Activated CD4-positive, alpha-beta T cell treated with anti-CD3 and anti-CD28 coated beads for 24 hours (primary cell): Measurements from ENCODE around the gene ABCG2.
"Not testable (repeated sequence)": the region's sequence is repeated elsewhere in the genome, so short reads cannot be mapped to it uniquely, and the experiment has no call there.

Experiments
- DNase-seq, 2 donors: peaks; one replicate each; pipeline ENCODE4 v3.0.0-alpha.2; 2020; ENCODE audit warnings: low read depth in 2 of 2

The ABCG2 gene

GRCh38 chr4:88112856-88113255, 45.6 kb downstream of the ABCG2 start:
- DNase-seq = no peak

DNA sequence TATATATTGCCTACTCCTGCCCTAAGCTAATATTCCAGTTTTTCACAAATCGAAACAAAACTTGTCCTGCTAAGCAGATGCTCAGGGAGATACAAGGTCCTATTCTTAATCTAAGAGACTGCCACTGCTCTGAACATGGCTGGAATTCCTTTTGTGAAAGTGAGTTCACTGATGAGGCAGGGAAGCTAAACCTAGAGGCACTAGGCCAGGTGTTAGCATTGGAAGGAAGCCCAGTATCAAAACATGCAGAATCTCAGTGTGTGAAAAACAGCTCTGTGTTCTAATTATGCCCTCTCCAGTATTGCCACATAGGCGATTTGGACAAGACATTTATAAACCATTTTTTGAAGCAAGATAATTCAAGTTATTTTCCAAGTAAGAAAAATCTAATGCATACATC, 47.6 kb downstream of the ABCG2 start:
- no peak for DNase-seq

DNA sequence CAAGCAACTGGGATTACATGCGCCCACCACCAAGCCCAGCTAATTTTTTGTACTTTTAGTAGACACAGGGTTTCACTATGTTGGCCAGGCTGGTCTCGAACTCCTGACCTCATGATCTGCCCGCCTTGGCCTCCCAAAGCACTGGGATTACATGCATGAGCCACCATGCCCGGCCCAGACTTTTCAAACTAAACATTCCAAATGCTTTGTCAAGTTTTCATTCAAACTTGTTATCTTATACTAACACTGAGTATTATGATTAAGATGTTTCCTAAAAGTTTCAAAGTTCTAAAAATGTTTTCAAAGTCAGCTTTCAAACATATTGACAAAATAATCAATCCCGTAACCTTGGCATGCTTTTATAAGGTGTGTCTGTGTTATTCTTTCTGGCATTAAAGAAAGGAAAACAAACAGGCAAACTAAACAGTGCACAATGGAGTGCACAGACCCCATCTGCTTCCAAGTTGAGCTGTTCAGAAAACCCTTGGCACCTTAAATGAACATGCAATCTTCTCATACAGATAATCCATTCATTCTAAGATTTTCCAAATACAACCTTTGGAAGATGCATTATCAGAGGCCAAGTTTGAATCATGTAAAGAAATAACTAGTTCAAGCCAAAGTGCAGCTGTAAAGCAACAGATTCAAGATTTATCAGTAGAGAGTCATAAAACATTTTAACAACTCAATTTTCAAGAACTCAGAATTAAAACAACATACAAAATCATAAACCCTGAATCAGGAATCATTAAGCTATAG, 49.1 kb downstream of the ABCG2 start:
- no peak for DNase-seq

- no peak for DNase-seq
Measured at GRCh38 chr4:88108747-88109122, 49.7 kb downstream of the ABCG2 start.

DNA sequence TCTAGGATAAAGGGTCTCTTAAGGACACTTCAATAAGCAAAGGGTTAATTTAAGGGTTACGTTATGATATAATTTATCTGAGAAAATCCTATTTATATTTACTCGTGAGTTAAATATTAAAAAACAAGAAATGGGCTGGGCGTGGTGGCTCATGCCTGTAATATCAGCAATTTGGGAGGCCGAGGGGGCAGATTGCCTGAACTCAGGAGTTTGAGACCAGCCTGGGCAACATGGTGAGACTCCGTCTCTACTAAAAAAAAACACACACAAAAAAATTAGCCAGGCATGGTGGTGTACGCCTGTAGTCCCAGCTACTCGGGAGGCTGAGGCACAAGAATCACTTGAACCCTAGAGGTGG, 50.4 kb downstream of the ABCG2 start:
- DNase-seq = not testable (repeated sequence)

- DNase-seq = no peak
Measured at GRCh38 chr4:88107406-88108107, 50.9 kb downstream of the ABCG2 start.

DNA sequence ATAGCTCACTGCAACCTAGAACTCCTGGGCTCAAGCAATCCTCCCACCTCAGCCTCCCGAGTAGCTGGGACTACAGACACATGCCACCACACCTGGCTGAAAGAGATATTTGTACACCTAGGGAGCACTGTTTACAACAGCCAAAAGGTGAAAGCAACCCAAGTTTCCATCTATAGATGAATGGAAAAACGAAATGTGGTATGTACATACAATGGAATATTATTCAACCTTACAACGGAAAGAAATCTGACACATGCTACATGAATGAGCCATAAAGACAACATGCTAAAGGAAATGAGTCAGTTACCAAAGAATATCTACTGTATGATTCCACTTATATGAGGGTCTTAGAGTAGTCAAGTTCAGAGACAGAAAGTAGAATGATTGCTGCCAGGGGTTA, 52.2 kb downstream of the ABCG2 start:
- no peak for DNase-seq

DNA sequence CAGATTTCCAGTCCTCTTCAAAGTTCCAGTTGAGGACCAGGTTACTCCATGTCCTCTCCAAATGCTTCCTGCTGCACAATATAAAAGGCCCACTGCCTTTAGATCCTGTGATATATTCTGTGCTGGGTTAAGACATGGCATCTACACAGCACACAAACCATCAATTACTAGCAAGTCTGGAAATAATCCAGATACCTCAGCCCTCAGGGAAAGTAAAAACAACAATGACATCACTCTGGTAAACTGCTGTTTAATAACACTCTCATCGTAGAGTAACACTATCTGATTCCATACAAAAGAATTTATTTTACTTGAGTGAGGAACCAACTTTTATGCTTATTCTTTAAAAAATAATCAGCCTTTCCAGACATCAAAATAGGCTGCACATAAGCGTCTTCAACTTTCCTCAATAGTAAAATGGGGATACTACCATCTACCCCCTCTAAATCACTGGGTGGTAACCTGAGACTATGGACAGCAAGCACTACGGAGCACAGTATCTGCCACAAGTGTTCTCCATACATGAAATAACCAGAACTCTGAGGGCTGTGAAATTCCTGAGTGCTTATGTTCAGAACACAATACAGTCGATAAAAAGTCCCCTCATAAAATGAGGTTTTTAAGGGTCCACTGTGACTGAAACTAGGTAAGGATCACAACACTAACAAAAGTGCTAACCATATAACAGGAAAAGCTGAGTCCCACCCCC, 53.4 kb downstream of the ABCG2 start:
- no peak for DNase-seq

DNA sequence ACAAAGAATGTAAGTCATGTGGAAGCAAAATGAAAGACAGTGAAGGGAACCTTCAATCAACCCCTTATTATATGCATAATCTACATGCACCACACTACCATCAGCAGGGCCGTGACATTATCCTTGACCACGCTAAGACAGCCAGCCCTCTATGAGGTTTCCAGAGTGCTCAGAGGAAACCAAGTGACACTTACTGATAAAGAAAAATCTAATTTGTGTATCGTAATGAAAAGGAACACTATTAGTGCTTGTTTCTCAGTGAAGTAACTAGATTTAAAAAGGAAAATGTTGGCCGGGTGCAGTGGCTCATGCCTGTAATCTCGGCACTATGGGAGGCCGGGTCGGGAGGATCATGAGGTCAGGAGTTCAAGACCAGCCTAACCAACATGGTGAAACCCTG, 56.4 kb downstream of the ABCG2 start:
- no peak for DNase-seq

DNA sequence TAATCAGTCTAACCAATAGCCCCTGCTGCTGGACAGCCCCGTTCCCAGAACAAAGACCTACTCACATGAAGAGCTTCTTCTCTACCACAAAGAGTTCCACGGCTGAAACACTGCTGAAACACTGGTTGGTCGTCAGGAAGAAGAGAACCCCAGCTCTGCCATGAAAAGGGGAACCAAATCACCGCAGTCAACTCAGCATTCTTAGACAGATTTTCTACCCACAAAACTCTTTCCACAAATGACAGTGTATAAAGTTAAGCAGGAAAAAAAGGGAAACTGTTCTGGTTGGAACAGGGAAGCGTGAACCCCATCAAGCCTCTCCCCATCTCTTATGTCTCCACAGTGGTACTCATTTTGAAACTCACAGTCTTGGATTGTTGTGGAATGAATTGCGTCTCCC, 57.3 kb downstream of the ABCG2 start:
- no peak for DNase-seq

DNA sequence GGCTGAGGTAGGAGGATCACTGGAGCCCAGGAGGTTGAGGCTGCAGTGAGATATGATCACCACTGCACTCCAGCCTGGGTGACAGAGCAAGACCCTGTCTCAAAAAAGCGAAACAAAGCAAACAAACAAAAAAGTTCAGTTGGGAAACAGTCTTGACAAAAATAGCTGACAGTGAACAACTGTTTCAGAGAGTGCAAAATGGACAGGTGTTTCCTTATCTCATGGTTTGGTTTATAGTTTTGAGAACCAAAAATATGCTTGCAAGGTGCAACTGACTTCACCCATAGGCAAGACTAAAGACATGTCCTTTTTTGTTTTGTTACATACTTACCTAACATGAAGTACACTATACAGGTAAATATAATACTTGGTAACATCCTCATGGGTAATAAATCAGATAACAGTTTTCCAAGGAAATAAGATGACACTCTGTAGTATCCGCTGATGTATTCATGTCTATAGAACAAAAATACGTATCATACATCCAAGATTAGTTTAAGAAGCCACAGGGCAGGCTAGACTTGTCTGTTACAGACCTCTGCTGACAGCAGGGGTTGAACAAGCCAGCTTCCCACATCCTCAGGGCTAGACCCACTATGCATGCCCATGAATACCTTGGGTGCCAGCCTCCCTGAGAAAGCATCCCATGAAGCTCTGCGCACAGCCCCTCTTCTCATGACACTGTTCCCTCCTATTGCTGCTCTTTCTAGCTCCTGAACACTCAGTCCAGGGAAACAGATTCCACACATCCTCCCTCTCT, 59.3 kb downstream of the ABCG2 start:
- DNase-seq = no peak

GRCh38 chr4:88097781-88098180, 60.7 kb downstream of the ABCG2 start:
- no peak for DNase-seq

DNA sequence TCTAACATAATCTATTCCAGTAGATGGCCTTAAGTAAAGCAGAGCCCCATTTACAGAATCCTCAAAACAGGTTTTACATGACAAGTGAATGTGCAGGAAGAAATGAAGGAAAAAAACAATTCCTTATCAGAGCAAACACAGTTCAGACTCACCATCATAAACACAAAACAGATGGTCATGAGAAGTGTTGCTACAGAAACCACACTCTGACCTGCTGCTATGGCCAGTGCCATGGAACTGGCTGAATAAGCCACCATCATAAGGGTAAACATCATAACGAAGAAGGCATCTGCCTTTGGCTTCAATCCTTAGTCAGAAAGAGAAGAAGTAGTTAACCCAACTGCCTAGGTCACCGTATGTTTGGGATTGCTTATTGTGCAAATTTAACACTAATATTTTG, 61.1 kb downstream of the ABCG2 start:
- DNase-seq = no peak

DNA sequence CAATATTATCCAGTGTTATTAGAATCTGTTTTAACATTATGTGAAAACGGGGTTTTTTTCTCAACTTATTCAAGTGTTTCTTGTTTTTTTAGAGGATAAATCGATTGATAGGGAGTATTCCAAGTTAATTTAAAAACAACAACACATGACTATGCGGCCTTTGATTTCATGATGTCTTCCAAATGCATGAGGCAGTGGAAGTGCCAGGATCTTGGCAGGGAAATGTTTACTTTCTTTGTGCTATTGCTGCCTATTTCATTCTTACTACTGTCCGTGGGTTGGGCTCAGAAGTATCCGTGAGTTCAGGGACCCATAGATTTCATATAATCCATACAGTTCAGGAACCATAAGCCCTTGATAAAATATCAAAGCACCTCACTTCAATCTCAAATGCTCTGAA, 64.6 kb downstream of the ABCG2 start:
- no peak for DNase-seq

DNA sequence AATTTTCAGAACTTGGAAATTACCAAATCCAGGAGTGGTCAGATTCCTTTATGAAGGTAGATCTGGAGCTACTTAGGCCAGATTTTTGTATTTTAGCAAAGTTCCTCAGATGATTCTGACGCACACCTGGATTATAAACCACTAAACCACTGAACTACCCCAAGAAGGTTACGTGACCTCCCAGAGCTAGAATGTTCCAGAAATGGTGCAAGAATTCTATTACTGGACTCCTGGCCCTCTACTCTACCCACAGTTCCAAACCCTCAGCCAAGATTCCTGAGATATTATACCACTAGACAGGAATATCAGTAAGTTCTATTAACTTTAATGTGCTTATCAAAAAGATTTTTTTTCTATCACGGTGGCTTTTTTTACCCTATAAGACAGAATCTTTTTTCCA, 67.1 kb downstream of the ABCG2 start:
- DNase-seq = no peak

DNA sequence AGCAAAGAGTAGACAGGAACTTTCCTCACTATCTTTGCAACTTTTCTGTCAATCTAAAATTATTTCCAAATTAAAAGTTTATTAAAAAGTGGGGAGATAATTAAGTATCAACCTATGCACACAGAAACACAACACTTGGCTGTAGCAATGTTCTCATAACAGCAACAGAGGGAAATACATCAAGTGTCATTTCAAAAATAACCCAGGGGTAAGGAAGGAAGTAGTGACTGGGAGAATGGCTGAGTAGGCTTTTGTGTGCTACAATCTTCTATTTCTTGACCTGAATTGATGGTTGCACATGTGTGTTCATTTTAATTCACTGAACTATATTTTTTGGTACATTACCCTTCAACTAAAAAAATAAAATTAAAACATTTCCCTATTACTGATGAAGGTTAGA, 67.5 kb downstream of the ABCG2 start:
- no peak for DNase-seq

DNA sequence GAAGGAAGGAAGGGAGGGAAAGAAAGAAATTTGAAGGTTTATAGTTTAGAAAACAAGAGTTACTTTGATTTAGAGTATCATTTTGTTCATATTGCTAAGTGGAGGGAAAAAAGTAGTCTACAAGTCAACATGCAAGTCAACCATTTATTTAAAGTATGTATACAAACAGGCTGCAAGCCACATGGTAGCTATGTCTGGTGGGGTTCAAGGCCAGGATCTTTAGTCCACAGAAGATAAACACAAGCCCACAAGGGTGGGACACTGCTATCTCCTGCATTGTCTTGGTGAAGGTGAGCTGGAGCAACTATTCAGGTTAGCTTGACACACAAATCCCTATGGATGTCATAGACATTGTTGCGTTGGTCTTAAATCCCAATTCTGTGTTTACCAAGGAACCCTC, 71.4 kb downstream of the ABCG2 start:
- DNase-seq = no peak

- no peak for DNase-seq
Measured at GRCh38 chr4:88080626-88081025, 77.8 kb downstream of the ABCG2 start.

- DNase-seq = no peak
Measured at GRCh38 chr4:88078579-88078978, 79.9 kb downstream of the ABCG2 start.

GRCh38 chr4:88077911-88078524, 80.4 kb downstream of the ABCG2 start:
- DNase-seq = no peak

GRCh38 chr4:88075336-88075735, 83.1 kb downstream of the ABCG2 start:
- DNase-seq = no peak

DNA sequence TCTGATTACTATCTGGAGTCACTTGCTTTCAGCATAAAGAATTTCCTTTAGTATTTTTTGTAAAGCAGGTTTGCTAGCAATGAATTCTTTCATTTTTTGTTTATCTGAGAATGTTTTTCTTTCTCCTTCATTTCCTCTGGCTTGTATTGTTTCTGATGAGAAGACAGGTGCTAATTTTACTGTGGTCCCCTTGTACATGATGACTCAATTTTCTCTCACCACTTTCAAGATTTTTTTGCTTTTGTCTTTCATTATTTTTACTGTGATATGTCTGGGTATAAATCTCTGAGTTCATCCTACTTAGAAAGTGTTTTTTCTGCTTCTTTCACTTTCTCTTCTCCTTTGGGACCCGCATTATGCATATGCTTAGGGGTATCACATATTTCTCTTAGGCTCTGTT, 88.4 kb downstream of the ABCG2 start:
- DNase-seq = no peak
